Smooth muscle cell (in vitro differentiated cells): ENCODE data around the gene TCF3. TPM values are rescaled to one million over a fixed set of nuclear protein-coding genes. Genes with fewer than 3 reads are reported as not detected.
"Not testable (repeated sequence)": the region's sequence is repeated elsewhere in the genome, so short reads cannot be mapped to it uniquely, and the experiment has no call there.

Source experiments
- DNase-seq: peaks from one replicate; lab custom pipeline; 2025; ENCODE audit not compliant: unreplicated experiment; lab: John Stamatoyannopoulos, UW
- H2AFZ ChIP-seq: fragments of 200-600 bp; sonication (generic); 2 replicates; pipeline ENCODE4 v1.6.0; 2016; ENCODE audit warnings: antibody characterized with exemption, low read depth, mild to moderate bottlenecking
- H3F3A ChIP-seq: fragments of 200-600 bp; sonication (generic); 2 replicates; pipeline ENCODE4 v1.6.0; 2017; ENCODE audit warnings: antibody characterized with exemption, low read depth
- H3K27ac ChIP-seq: fragments of 200-600 bp; sonication (generic); 2 replicates; pipeline ENCODE4 v1.5.1; 2016; ENCODE audit warnings: low read depth, mild to moderate bottlenecking
- H3K27me3 ChIP-seq: fragments of 200-600 bp; sonication (generic); 2 replicates; pipeline ENCODE4 v1.6.1; 2016; ENCODE audit warnings: low read depth, mild to moderate bottlenecking
- H3K36me3 ChIP-seq: fragments of 200-600 bp; sonication (generic); 2 replicates; pipeline ENCODE4 v1.5.1; 2016; ENCODE audit warnings: low read depth
- H3K4me1 ChIP-seq: fragments of 200-600 bp; sonication (generic); 2 replicates; pipeline ENCODE4 v1.5.1; 2016; ENCODE audit warnings: low read depth
- H3K4me2 ChIP-seq: fragments of 200-600 bp; sonication (generic); 2 replicates; pipeline ENCODE4 v1.6.0; 2016; ENCODE audit warnings: mild to moderate bottlenecking
- H3K4me3 ChIP-seq: fragments of 200-600 bp; sonication (generic); 2 replicates; pipeline ENCODE4 v1.5.1; 2016; ENCODE audit warnings: mild to moderate bottlenecking
- H3K79me2 ChIP-seq: fragments of 200-600 bp; sonication (generic); 2 replicates; pipeline ENCODE4 v1.6.0; 2016; ENCODE audit warnings: low read depth, mild to moderate bottlenecking
- H3K9ac ChIP-seq: fragments of 200-600 bp; sonication (generic); 2 replicates; pipeline ENCODE4 v1.6.0; 2016; ENCODE audit warnings: low read depth
- H3K9me3 ChIP-seq: fragments of 200-600 bp; sonication (generic); replicated peaks from 2 replicates; pipeline ENCODE4 v1.5.1; 2016; ENCODE audit warnings: low read depth
- H4K20me1 ChIP-seq: fragments of 200-600 bp; sonication (generic); 2 replicates; pipeline ENCODE4 v1.6.0; 2016; ENCODE audit warnings: low read depth
- WGBS: methylation state at CpG from one replicate; pipeline ENCODE4 v1.1.7; 2016; ENCODE audit warnings: low lambda C conversion rate; 5-methylcytosine and 5-hydroxymethylcytosine counted together
- polyA plus RNA-seq: library from polyadenylated mRNA; unstranded; fragments of >200 nt; fragmentation: Nextera tagmentation; extraction: Ambion mirVana; gene quantifications from 2 replicates; pipeline ENCODE4 v1.2.1, GENCODE V29; 2016
- total RNA-seq: library from RNA; depleted of rRNA; stranded (reverse); fragments of >200 nt; gene quantifications from 2 replicates; pipeline ENCODE4 v1.2.3, GENCODE V29; 2014
- TF ChIP-seq, protein P1 (sequence below): fragments of 200-600 bp; sonication (generic); IDR thresholded peaks from 2 replicates; pipeline ENCODE4 v1.5.1; 2017; ENCODE audit warnings: borderline replicate concordance, mild to moderate bottlenecking, antibody characterized with exemption; ENCODE audit not compliant: insufficient read depth, poor library complexity, severe bottlenecking

Gene TCF3
- total and polyA plus RNA-seq, 2 experiments from 2014 or later = 89.0 to 150 TPM

DNA sequence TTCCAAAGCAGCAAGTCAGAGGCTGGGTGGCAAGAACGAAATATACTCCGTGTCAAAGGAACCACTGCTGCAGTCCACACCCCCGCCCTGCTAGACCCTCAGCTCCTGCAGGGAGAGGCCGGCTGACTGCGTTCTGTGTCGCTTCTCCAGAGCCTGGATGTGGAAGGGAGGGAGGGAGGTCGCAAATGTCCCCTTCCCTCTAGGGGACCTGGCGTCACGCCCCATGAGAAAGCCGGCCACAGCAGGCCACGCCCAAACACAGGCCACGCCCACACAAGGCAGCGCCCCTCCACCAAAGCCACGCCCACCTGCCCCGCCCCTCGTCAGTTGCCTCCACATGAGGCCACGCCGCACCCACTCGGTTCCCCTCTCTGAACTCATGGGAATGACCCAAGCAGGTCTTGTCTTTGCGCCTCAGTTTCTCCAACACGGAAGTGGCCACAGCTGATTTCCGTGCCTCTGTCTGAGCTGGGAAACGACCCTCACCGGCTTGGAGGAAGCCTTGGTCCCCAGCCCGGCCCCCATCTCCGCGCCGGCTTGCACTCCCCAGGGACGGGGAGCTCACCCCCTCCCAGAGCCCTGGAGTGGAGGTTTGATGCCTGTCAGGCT is 38.4 kb upstream of the TCF3 start:
- DNase-seq = no peak
- no peak overlapping the region for H3K4me2 ChIP-seq
- H3K4me1 ChIP-seq = no peaks in the 10 kb centered on the region
- H3K36me3 ChIP-seq = no peaks in the 10 kb centered on the region
- 24% methylated on average over 29 of the region's 29 CpGs for WGBS
- H3K27ac ChIP-seq = no peak overlapping the region
- H3K27me3 ChIP-seq = peaks cover 53% of the 10 kb centered on the region
- H2AFZ ChIP-seq = no peak overlapping the region
- H3K4me3 ChIP-seq = no peak overlapping the region
- TF ChIP-seq, protein P1, sequence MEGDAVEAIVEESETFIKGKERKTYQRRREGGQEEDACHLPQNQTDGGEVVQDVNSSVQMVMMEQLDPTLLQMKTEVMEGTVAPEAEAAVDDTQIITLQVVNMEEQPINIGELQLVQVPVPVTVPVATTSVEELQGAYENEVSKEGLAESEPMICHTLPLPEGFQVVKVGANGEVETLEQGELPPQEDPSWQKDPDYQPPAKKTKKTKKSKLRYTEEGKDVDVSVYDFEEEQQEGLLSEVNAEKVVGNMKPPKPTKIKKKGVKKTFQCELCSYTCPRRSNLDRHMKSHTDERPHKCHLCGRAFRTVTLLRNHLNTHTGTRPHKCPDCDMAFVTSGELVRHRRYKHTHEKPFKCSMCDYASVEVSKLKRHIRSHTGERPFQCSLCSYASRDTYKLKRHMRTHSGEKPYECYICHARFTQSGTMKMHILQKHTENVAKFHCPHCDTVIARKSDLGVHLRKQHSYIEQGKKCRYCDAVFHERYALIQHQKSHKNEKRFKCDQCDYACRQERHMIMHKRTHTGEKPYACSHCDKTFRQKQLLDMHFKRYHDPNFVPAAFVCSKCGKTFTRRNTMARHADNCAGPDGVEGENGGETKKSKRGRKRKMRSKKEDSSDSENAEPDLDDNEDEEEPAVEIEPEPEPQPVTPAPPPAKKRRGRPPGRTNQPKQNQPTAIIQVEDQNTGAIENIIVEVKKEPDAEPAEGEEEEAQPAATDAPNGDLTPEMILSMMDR = no peak
- no peaks in the 10 kb centered on the region for H3K9me3 ChIP-seq
- no peaks in the 10 kb centered on the region for H3F3A ChIP-seq
- H3K79me2 ChIP-seq = no peaks in the 10 kb centered on the region
- H3K9ac ChIP-seq = no peak overlapping the region
- H4K20me1 ChIP-seq = no peaks in the 10 kb centered on the region

DNA sequence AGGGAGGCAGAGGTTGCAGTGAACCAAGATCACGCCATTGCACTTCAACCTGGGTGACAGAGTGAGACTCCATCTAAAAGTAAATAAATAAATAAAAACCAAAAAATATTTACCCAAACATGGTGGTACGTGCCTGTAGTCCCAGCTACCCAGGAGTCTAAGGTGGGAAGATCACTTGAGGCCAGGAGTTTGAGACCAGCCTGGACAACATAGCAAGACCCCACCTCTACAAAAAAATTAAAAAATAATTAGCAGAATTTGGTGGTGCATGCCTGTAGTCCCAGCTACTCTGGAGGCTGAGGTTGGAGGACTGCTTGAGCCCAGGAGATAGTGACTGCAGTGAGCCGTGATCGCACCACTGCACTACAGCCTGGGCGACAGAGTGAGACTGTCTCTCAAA is 33.4 kb upstream of the TCF3 start:
- not testable (repeated sequence) for DNase-seq, H2AFZ ChIP-seq, H3K36me3 ChIP-seq, H3K4me2 ChIP-seq, H3K79me2 ChIP-seq, H3F3A ChIP-seq, H3K9ac ChIP-seq, H3K4me3 ChIP-seq, H3K9me3 ChIP-seq, H3K4me1 ChIP-seq, H4K20me1 ChIP-seq, H3K27ac ChIP-seq
- peaks cover 43% of the 10 kb centered on the region for H3K27me3 ChIP-seq
- WGBS = 91% methylated on average over 5 of the region's 5 CpGs

DNA sequence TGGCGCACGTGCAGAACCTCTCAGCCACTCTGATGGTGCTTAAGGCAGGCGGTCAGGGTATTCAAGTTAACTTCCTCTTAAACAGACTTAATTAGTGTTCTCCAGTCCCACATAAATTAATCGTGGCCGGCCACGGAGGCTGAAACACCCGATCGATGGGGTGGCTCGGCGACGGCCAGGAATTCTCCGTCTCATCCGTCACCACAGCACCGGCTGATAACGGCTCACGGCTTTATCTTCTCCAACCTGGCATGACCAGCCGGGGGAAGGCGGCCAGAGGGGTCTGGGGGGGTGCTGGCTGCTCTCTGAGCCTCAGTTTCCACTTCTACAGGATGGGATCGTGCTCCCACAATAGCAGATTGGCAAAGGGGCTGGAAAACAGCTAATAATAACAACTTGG is 32.6 kb upstream of the TCF3 start:
- DNase-seq = no peak
- Histone ChIP-seq H4K20me1 (no peaks in the 10 kb centered on the region), H2AFZ (no peak overlapping the region), H3K4me1 (no peaks in the 10 kb centered on the region), H3K36me3 (no peaks in the 10 kb centered on the region), H3K79me2 (no peaks in the 10 kb centered on the region), H3K27me3 (peaks cover 36% of the 10 kb centered on the region), H3K4me3 (no peak overlapping the region), H3F3A (no peaks in the 10 kb centered on the region), H3K9ac (no peak overlapping the region), H3K27ac (no peak overlapping the region), H3K4me2 (no peak overlapping the region), H3K9me3 (no peaks in the 10 kb centered on the region)
- TF ChIP-seq, protein P1 = no peak
- WGBS = 83% methylated on average over 19 of the region's 19 CpGs

- H3K4me1 ChIP-seq = no peaks in the 10 kb centered on the region
- H3K4me2 ChIP-seq = no peak overlapping the region
- TF ChIP-seq, protein P1 = no peak
- no peaks in the 10 kb centered on the region for H4K20me1 ChIP-seq
- peaks cover 30% of the 10 kb centered on the region for H3K27me3 ChIP-seq
- H3K36me3 ChIP-seq = no peaks in the 10 kb centered on the region
- 78% methylated on average over 10 of the region's 10 CpGs for WGBS
- H3K27ac ChIP-seq = no peak overlapping the region
- H3K9ac ChIP-seq = no peak overlapping the region
- DNase-seq = no peak
- H3K4me3 ChIP-seq = no peak overlapping the region
- no peaks in the 10 kb centered on the region for H3F3A ChIP-seq
- H2AFZ ChIP-seq = no peak overlapping the region
- no peaks in the 10 kb centered on the region for H3K9me3 ChIP-seq
- H3K79me2 ChIP-seq = no peaks in the 10 kb centered on the region
Observed at GRCh38 chr19:1684573-1684912, 32.1 kb upstream of the TCF3 start.
